Stimulated activated memory B cell treated with anti-CD40 and anti-IgM and Interleukin-4, amounts not matched to agents 10 μg/mL and 1 μg/mL and 100 μg/mL, for 72 hours (primary cell): ENCODE measurements around the gene CD52.
"Not testable (repeated sequence)": the region's sequence is repeated elsewhere in the genome, so short reads cannot be mapped to it uniquely, and the experiment has no call there.

Experiments
- ATAC-seq: fragments of 150-1000 bp; cut with Tn5 transposase; 2 replicates; pipeline ENCODE4 v1.10.0; 2021
- H3K27ac Mint-ChIP-seq: one replicate; pipeline ENCODE4 v1.8.0; 2022; ENCODE audit warnings: mild to moderate bottlenecking, mixed read lengths
- H3K27me3 Mint-ChIP-seq: one replicate; pipeline ENCODE4 v1.8.0; 2022; ENCODE audit warnings: mixed read lengths
- H3K36me3 Mint-ChIP-seq: one replicate; pipeline ENCODE4 v1.8.0; 2022; ENCODE audit warnings: mixed read lengths
- H3K4me1 Mint-ChIP-seq: one replicate; pipeline ENCODE4 v1.8.0; 2022; ENCODE audit warnings: mixed read lengths
- H3K4me3 Mint-ChIP-seq: one replicate; pipeline ENCODE4 v1.8.0; 2022; ENCODE audit warnings: mild to moderate bottlenecking, moderate library complexity, mixed read lengths
- H3K9me3 Mint-ChIP-seq: one replicate; pipeline ENCODE4 v1.8.0; 2022; ENCODE audit warnings: mixed read lengths

The CD52 gene

GRCh38 chr1:26306290-26307229 is 11.2 kb upstream of the CD52 start, which contains the start of gene UBXN11:
UBXN11 (minus strand) TSS chr1:26306636; CDS start chr1:26302883, 3,753 bp downstream.
- Mint-ChIP-seq H3K4me3 (peak within 1 kb of the TSS; percentile 98), H3K27ac (peak within 1 kb of the TSS; percentile 84), H3K4me1 (peaks cover 30% of the 10 kb centered on the region), H3K27me3 (no peaks in the 10 kb centered on the region), H3K36me3 (no peaks in the 10 kb centered on the region), H3K9me3 (no peaks in the 10 kb centered on the region)
- ATAC-seq, result peak; percentile 100

DNA sequence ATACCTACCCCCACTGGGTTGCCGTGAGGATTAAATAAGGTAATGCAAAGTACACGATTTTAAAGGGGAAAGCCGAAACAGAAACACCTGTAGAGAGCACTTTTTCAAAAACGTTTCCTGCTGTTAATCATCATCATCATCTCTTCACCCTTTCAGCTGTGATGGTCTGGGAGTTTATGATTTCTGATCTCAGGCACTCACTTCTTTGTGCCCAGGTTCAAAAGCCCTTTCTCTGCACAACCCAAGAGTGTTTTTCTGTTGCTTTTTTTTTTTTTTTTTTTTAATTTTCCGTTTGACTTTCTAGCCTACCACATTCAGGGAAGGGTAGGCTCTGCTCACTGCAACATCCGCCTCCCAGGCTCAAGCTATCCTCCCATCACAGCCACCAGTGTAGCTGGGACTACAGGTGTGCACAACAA is 10.4 kb upstream of the CD52 start:
- Mint-ChIP-seq H3K27ac (peak overlapping the region; percentile 84), H3K4me3 (peak overlapping the region; percentile 98), H3K4me1 (peaks cover 38% of the 10 kb centered on the region), H3K27me3 (no peaks in the 10 kb centered on the region), H3K36me3 (no peaks in the 10 kb centered on the region), H3K9me3 (no peaks in the 10 kb centered on the region)
- no peak for ATAC-seq

DNA sequence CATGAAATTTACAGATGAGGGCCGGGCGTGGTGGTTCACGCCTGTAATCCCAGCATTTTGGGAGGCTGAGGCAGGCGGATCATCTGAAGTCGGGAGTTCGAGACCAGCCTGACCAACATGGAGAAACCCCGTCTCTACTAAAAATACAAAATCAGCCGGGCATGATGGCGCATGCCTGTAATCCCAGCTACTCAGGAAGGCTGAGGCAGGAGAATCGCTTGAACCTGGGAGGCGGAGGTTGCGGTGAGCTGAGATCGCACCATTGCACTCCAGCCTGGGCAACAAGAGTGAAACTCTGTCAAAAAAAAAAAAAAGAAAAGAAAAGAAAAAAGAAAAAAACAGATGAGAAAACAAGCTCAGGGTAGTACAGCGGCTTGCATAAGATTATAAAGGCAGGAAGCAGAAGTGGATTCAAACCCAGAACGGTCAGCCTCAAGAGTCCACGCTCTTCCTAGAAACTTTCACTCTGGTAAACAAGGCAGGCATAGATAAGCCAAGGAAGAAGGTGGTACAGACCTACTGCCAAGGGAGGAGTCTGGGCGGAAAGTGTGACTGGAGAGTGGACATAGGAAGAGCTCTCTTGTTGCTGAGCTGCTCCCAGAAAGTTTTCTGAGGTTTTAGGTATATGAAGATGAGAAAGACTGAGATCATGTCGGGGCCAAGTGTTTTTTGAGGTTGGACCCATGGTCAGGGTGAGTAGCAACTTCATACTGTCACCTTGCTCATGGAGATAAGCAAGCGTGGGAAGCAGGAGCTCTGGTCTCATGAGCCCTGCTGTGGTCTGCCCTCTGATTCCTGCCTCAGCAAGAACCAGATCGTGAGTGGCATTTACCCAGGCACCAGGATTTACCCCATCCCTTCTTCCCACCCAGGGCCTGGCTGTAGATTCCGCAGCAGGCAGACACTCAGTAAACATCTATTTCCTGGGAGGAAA is 9.5 kb upstream of the CD52 start:
- not testable (repeated sequence) for H3K36me3 Mint-ChIP-seq, H3K9me3 Mint-ChIP-seq, H3K4me3 Mint-ChIP-seq, ATAC-seq, H3K27me3 Mint-ChIP-seq
- Mint-ChIP-seq H3K4me1 (peaks cover 42% of the 10 kb centered on the region), H3K27ac (peak overlapping the region; percentile 84)

- no peak for ATAC-seq
- Mint-ChIP-seq H3K4me1 (peaks cover 61% of the 10 kb centered on the region), H3K36me3 (peaks cover 20% of the 10 kb centered on the region), H3K9me3 (peaks cover 3% of the 10 kb centered on the region), H3K27me3 (no peaks in the 10 kb centered on the region), H3K27ac (peak overlapping the region; percentile 97), H3K4me3 (peak overlapping the region; percentile 8)
Measured at GRCh38 chr1:26314501-26314900, 3.3 kb upstream of the CD52 start.

DNA sequence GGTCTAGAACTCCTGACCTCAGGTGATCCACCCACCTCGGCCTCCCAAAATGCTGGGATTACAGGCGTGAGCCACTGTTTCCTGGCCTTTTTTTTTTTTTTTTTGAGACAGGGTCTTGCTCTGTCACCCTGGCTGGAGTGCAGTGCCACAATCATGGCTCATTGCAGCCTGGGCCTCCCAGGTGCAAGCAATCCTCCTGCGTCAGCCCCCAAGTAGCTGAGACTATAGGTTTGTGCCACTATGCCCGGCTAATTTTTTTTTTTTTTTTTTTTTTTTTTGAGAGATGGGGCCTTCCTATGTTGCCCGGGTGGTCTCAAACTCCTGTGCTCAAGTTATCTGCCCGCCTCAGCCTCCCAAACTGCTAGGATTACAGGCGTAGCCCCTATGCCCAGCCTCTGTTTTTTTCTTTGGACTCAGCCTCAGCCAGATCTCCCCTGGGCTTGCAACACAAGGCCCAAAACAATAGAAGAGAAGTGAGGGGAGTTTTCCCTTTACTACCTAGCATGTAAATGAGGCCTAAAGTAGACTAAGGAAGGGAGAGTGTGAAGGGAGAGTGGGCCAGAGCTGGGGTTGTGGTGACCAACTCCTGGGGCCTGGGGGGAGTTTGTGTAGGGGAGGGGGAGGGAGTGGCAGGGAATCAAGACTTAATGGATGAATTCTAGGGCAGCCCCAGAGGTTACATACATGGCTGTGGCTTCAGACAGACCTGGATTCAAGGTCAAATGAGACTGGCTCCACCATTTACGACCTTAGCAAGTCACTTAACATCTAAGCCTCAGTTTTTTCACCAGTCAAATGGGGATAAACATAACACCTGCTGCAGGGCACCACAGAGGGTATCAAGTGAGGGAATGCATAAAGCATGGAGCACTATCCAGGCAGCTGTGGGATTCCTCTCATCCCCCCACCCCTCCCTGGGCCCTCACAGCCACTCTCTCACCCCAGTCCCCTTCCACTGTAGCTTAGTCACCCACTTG is 1.6 kb upstream of the CD52 start:
- ATAC-seq, result no peak
- Mint-ChIP-seq H3K9me3 (peaks cover 3% of the 10 kb centered on the region), H3K4me3 (peak overlapping the region; percentile 98), H3K27ac (peak overlapping the region; percentile 97), H3K36me3 (peaks cover 35% of the 10 kb centered on the region), H3K4me1 (peaks cover 76% of the 10 kb centered on the region), H3K27me3 (no peaks in the 10 kb centered on the region)

GRCh38 chr1:26317146-26317545 is 612 bp upstream of the CD52 start:
- no peak for ATAC-seq
- H3K27ac Mint-ChIP-seq, result peak overlapping the region; percentile 97
- peaks cover 43% of the 10 kb centered on the region for H3K36me3 Mint-ChIP-seq
- peaks cover 3% of the 10 kb centered on the region for H3K9me3 Mint-ChIP-seq
- H3K27me3 Mint-ChIP-seq, result no peaks in the 10 kb centered on the region
- H3K4me3 Mint-ChIP-seq, result peak overlapping the region; percentile 98
- peaks cover 76% of the 10 kb centered on the region for H3K4me1 Mint-ChIP-seq

- Mint-ChIP-seq H3K9me3 (peaks cover under 1% of the 10 kb centered on the region), H3K27me3 (no peaks in the 10 kb centered on the region), H3K36me3 (peaks cover 57% of the 10 kb centered on the region), H3K4me3 (peak overlapping the region; percentile 98), H3K4me1 (peaks cover 78% of the 10 kb centered on the region), H3K27ac (peak overlapping the region; percentile 97)
- ATAC-seq, result peak; percentile 46
Measured at GRCh38 chr1:26318338-26319064, 743 bp downstream of the CD52 start.

GRCh38 chr1:26320896-26321295 is 3.1 kb downstream of the CD52 start:
- Mint-ChIP-seq H3K27ac (peak overlapping the region; percentile 97), H3K9me3 (no peaks in the 10 kb centered on the region), H3K27me3 (no peaks in the 10 kb centered on the region), H3K4me3 (peak overlapping the region; percentile 98), H3K4me1 (peaks cover 63% of the 10 kb centered on the region), H3K36me3 (peaks cover 68% of the 10 kb centered on the region)
- ATAC-seq, result peak; percentile 6

DNA sequence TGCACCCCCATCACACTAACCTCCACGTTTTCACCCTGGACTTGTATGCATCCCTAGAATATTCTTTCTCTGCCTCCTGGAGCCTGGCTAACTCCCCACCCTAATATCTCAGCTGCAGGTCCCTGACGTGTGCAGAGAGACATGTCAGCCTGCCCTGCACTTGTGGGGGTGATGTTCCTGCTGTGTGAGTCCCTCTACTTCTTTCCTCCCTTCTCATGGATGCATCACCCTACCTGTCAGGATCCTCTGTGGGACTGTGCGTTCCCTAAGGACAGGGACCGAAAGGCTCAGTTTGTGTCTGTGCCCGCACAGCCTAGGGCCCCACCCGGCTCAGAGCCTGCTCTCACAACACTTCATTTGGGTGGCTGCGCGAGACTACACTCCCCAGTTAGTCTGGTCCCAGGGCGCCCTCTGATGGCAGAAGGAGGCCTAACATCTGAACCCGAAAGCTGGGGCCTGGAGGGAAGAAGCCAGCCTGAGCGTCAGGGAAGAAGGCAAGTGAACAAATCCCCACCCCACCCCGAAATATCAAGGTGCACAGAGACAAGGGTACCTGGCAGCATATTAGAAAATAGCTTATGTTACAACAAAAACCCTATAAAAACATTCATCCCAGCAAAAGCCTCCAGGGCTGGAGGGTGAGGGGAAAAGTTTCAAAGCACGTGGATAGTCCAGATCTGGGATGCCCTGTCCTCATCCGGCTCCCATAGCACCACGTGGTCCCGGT is 3.7 kb downstream of the CD52 start:
- Mint-ChIP-seq H3K27me3 (no peaks in the 10 kb centered on the region), H3K36me3 (peaks cover 68% of the 10 kb centered on the region), H3K4me1 (peaks cover 57% of the 10 kb centered on the region), H3K27ac (peak overlapping the region; percentile 97), H3K9me3 (no peaks in the 10 kb centered on the region), H3K4me3 (peak overlapping the region; percentile 77)
- ATAC-seq, result peak; percentile 74

GRCh38 chr1:26322042-26322331 is 4.2 kb downstream of the CD52 start:
- peaks cover 68% of the 10 kb centered on the region for H3K36me3 Mint-ChIP-seq
- peak overlapping the region; percentile 97 for H3K27ac Mint-ChIP-seq
- H3K9me3 Mint-ChIP-seq, result no peaks in the 10 kb centered on the region
- no peak for ATAC-seq
- no peak overlapping the region for H3K4me3 Mint-ChIP-seq
- H3K27me3 Mint-ChIP-seq, result no peaks in the 10 kb centered on the region
- peaks cover 52% of the 10 kb centered on the region for H3K4me1 Mint-ChIP-seq

DNA sequence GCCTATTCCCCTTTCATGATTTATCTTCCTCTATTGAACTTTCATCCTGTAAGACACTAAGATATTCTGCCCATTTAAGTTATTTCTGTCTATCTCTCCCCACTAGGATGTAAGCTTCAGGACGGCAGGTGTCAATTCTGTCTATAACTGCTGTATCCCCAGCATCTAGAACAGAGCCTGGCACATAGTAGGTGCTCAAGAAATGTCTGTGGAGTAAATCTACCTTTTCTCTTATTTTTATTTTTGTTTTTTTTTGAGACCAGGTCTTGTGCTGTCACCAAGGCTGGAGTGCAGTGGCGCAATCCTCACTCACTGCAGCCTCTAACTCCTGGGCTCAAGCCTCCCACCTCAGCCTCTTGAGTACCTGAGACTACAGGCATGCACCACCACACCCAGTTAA is 5.6 kb downstream of the CD52 start:
- no peak for ATAC-seq
- H3K27ac Mint-ChIP-seq, result peak overlapping the region; percentile 54
- peaks cover 42% of the 10 kb centered on the region for H3K4me1 Mint-ChIP-seq

DNA sequence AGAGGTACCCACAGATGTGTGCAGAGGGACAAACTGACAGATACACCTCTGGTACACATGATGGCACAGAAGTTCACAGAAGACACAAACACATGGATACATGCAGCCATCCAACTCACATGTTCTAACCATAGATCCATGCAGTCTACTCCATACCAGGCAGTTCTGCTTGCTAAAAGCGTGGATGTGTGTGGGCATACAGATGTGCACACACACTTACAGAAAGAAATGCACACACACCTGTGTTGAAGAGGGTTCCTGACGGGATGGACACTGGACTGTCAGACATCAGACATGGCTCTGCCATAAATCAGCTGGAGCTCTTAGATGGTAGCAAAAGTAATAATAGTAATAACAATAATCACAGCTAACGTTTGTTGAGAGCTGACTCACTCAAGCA is 6.8 kb downstream of the CD52 start:
- no peak overlapping the region for H3K4me3 Mint-ChIP-seq
- peaks cover 47% of the 10 kb centered on the region for H3K36me3 Mint-ChIP-seq
- peak overlapping the region; percentile 54 for H3K27ac Mint-ChIP-seq
- H3K4me1 Mint-ChIP-seq, result peaks cover 42% of the 10 kb centered on the region
- no peaks in the 10 kb centered on the region for H3K9me3 Mint-ChIP-seq
- no peaks in the 10 kb centered on the region for H3K27me3 Mint-ChIP-seq
- ATAC-seq, result no peak

More for the DNA sequence above, 5.6 kb downstream of the CD52 start:
- Mint-ChIP-seq H3K36me3 (peaks cover 59% of the 10 kb centered on the region), H3K27me3 (no peaks in the 10 kb centered on the region), H3K4me3 (no peak overlapping the region), H3K9me3 (no peaks in the 10 kb centered on the region)

GRCh38 chr1:26327956-26328362 is 10.2 kb downstream of the CD52 start:
- Mint-ChIP-seq H3K27me3 (no peaks in the 10 kb centered on the region), H3K36me3 (peaks cover 16% of the 10 kb centered on the region), H3K4me3 (no peak overlapping the region), H3K27ac (peak overlapping the region; percentile 35), H3K9me3 (no peaks in the 10 kb centered on the region), H3K4me1 (peaks cover 15% of the 10 kb centered on the region)
- no peak for ATAC-seq
